Glomerular endothelial cell (primary cell): Measurements from ENCODE around the gene EVI5L. TPM values are rescaled to one million over a fixed set of nuclear protein-coding genes. Genes with fewer than 3 reads are reported as not detected.

Experiments
- DNase-seq: peaks from one replicate; pipeline ENCODE4 v3.0.0-alpha.2; 2011; ENCODE audit warnings: low read depth, low spot score; ENCODE audit errors: extremely low read depth
- total RNA-seq: library from RNA; depleted of rRNA; stranded (reverse); fragments of >200 nt; gene quantifications from 2 replicates; pipeline ENCODE4 v1.2.3, GENCODE V29; 2015

The EVI5L gene
- total RNA-seq, 1 donor from 2014 or later: 32.1 TPM

DNA sequence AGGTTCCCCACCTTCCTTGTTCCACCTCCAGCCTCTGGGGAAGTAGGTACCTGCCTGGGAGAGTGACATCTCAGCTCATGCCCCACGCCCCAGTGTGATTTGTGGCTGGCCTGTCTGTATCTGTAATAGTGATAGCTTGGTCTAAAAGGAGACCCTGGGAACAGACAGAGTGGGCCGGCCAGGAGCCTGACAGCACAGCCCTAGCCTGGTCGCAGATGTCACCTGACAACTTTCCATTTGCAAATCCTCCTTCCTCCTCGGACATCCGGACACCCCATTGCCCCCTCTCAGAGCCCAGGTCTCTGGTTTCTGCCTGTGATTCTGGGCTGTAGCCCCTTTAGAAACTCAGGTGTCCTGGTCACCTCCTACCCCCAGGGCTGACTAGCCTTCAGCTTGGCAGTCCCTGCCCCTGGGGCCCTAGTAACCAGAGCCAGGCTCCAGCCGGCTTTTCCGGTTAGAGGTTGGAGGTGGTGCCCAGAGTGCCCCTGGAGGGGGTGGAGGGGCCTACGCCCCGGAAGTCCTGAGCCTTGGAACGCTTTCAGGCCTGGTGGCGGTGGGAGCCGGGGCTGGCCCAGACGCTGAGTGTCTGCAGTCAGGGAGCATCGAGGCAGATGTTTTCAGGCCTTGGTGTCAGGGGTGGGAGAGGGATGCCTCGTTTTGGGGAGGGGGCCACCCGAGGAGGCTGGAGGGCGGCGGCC, 64.7 kb downstream of the EVI5L start:
- no peak for DNase-seq

DNA sequence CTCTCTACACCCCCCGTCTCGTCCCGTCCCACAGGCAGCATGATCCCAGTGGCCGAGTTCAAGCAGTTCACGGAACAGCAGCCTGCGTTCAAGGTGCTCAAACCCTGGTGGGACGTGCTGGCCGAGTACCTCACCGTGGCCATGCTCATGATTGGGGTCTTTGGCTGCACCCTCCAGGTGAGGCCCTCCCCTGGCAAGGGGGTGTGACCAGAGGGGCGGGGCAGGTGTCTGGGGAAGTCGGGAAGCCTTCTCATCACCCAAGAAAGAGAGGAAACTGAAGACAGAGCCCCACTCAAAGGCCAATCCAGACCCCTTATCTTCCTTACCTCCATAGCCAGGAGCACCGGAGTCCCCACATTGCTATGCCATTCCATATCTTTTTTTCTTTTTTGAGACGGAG, 65.5 kb downstream of the EVI5L start:
- no peak for DNase-seq

GRCh38 chr19:7897292-7897691, 67.3 kb downstream of the EVI5L start:
- DNase-seq: no peak

GRCh38 chr19:7898967-7899366, 68.9 kb downstream of the EVI5L start:
- no peak for DNase-seq

DNA sequence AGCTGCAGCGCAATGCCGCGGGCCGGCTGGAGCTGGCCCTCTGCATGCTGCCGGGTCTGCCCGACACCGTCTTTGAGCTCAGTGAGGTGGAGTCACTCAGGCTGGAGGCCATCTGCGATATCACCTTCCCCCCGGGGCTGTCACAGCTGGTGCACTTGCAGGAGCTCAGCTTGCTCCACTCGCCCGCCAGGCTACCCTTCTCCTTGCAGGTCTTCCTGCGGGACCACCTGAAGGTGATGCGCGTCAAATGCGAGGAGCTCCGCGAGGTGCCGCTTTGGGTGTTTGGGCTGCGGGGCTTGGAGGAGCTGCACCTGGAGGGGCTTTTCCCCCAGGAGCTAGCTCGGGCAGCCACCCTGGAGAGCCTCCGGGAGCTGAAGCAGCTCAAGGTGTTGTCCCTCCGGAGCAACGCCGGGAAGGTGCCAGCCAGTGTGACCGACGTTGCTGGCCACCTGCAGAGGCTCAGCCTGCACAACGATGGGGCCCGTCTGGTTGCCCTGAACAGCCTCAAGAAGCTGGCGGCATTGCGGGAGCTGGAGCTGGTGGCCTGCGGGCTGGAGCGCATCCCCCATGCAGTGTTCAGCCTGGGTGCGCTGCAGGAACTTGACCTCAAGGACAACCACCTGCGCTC, 69.8 kb downstream of the EVI5L start:
- DNase-seq: no peak

GRCh38 chr19:7900401-7900870, 70.4 kb downstream of the EVI5L start:
- DNase-seq: no peak

DNA sequence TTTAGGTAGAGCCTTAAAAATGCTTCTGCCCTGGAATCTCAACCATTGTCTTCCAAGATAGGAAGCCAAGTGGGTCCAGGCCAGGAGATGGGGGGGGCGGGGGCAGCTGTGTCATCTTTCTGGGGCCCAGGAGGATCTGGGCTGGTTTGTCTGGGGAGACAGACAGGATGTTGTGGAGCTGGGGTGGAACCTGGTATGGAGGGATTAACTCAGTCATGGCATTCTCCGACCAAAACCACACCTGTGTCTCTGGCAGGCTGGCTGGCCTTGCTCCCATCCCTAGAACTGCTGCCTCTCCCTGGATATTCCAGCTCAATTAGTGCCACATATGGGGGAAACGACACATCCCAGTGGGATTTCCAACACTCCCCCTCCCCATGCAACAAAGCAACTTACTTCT, 70.9 kb downstream of the EVI5L start:
- no peak for DNase-seq

DNA sequence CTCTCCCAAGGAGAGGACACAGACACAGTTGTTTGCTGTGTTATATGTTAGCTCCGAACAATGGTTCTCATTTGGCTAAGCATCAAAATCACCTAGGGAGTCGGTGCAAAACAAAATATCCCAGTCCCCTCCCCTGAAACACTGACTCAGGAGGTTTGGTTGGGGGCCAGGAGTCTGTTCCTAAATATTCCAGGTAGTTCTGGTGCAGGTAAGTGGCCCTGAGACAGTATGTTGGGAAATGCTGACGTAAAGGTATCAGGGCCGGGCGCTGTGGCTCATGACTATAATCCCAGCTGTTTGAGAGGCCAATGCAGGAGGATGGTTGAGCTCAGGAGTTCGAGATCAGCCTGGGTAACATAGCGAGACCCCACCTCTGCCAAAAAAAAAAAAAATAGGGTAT, 71.3 kb downstream of the EVI5L start:
- DNase-seq: no peak

DNA sequence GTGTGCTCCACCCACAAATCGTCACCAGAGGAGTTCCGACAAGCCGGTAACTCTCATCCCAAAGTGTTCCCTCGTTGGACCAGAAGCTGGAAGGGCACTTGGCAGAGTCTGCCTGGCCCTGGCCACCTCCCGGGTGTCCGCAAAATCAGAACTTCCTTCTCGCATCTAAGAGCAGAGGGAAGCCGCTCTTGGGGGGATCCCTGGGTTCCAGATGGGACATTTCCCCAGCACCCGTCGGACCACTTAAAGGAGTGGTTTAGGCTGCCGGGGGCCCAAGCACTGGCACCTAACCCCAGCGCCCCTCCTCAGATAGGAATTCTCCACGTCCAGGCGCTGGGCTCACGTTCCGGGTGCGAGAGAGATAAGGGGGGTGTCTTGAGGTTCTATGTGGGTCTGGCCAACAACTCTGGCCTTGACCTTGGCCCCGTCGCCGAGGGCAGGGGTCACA, 72.8 kb downstream of the EVI5L start:
- DNase-seq: no peak

- DNase-seq: peak; percentile 90
Observed at GRCh38 chr19:7903244-7904073, 73.4 kb downstream of the EVI5L start, which contains the start of gene MAP2K7. TSS of gene MAP2K7 (plus strand) at chr19:7903877. CDS start at chr19:7903945, 68 bp downstream.

DNA sequence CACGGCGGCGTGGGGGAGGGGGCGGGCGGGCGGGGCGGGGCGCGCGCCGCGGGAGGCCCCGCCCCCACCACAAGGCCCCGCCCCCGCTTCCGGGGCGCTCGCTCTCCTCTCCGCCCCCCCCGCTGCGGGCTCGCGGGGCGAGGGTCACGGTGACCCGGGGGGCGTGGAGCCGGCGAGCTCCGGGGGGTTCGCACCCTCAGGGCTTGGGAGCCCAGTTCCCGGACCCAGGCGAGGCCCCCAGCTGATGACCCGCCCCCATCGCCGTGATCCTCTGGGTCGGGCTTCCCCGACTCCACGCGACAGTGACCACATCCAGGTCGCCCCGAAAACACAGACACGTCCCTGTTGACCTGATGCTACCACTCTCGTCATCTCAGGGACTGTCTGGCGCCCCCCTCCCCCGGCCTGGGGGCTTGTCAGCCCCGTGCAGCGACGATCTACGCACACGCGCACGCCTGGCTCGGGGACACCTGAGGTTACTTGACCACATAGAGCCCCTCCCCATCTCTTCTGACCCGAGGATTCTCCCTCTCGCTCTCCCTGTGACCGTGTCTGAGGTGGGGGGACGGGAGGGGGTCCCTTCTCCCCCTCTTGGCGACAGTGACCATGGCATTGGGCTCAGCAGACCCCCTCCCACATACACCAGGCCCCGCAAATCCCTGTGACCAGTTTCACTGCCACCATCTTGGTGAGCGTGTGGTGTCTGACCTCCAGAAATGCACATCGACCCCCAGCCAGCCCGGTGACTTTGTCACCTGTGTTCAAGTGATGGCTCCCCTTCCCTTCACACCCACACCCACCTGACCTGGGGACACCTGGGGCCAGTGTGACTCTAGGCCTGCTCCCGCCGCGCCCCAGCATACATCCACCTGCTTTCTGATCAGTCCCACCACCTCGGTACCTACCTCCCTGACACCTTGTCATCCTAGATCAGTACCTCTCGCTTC, 74.3 kb downstream of the EVI5L start:
- DNase-seq: no peak

GRCh38 chr19:7905268-7905667, 75.2 kb downstream of the EVI5L start:
- no peak for DNase-seq

DNA sequence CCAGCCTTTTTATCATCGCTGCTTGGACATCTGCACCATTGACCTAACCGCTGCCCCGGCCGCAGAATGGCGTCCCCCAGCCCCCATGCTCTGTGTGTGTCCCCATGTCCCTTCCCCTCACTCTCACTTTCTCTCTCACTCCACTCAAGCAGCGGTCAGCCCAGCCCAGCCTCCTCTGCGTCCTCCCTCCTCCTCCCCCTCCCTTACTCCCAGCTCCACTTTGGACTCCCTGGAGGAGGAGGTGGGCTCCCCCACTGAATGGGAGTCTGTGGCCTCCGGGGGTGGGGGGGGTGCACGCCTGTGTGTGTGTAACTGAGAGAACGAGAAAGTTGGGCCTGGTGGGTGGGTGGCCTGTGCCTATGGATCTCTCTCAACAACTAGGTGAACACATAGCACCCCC, 75.8 kb downstream of the EVI5L start:
- no peak for DNase-seq

- no peak for DNase-seq
Observed at GRCh38 chr19:7907122-7907521, 77.1 kb downstream of the EVI5L start.

- DNase-seq: no peak
Observed at GRCh38 chr19:7907544-7907943, 77.5 kb downstream of the EVI5L start.

GRCh38 chr19:7908078-7908699, 78.2 kb downstream of the EVI5L start:
- no peak for DNase-seq

- DNase-seq: no peak
Observed at GRCh38 chr19:7908742-7909461, 78.9 kb downstream of the EVI5L start.

DNA sequence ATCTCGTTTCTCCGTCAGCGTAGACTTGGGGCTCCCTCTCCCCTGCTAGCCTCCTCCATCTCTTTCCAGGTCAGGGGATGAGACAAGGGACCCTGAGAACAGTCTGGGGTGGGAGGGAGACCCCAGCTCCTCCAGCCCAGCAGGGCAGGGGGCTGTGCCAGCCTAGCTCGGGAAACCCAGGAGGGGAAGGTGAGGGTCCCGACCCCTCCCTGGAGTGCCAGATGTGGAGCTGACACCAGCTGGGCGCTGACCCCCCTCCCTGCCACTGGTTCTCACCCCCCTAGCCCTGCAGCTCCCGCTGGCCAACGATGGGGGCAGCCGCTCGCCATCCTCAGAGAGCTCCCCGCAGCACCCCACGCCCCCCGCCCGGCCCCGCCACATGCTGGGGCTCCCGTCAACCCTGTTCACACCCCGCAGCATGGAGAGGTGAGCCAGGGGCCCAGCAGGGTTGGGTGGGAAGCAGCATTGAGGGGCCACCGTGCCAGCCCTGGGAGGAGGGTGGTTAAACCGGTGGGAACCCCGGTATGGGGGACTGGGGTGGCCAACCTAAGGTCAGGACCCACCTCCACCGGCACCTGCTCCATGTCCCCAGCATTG, 79.6 kb downstream of the EVI5L start:
- no peak for DNase-seq
